NCI-H345 treated with DMSO at 0.1 percent for 48 hours (cell line): ENCODE results near the gene YTHDC2.
"Not testable (repeated sequence)": the region's sequence is repeated elsewhere in the genome, so short reads cannot be mapped to it uniquely, and the experiment has no call there.

Source experiments
- DNase-seq: peaks from one replicate; lab custom pipeline; 2025; ENCODE audit not compliant: unreplicated experiment; lab: John Stamatoyannopoulos, UW

YTHDC2 gene

DNA sequence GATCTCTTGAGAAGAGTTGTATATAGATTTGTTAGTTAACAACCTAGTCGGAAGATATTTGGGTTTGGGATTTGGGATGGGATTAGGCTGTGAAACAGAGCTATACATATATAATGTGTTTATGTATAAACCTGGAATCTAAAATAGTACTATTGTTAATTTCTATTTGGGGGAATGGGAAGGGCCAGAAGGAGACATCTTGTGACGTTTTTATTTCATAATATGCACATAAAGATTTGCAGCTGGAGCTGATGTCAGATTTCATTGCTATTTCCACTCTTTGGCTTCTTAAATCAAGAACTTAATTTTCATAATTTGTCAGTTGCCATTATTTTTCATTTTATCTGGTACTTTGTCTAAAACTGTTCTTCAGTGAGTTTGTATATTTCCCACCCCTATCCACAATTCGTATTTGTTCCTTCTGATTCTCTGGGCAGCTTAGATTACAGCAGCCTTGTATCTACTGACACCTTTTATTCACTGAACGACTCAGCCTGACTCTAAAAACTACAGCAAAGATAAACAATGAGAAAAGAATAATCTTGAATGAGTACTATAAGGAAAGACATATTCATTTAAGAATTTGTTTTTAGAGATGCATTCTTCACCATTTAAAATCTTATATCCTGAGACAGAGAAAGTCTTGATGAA lies 86.9 kb downstream of the YTHDC2 start:
- DNase-seq, result no peak

DNA sequence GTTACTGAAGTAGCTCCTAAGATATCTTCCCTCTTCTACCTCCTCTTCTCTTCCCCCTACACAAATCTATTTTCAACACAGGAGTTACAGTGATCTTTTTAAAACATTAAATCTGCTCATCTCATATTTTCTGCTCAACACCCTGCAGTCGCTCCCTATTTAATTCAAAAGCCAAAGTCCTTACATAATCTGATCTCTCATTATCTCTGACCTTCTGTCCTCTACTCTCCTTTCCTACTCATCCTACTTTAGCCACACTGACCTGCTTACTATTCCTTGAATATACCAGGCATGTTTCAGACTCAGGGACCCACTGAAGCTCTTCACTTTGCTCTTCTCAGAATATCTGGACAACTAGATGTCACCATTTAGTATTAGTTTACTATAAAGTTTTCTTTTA lies 87.9 kb downstream of the YTHDC2 start:
- DNase-seq, result no peak

DNA sequence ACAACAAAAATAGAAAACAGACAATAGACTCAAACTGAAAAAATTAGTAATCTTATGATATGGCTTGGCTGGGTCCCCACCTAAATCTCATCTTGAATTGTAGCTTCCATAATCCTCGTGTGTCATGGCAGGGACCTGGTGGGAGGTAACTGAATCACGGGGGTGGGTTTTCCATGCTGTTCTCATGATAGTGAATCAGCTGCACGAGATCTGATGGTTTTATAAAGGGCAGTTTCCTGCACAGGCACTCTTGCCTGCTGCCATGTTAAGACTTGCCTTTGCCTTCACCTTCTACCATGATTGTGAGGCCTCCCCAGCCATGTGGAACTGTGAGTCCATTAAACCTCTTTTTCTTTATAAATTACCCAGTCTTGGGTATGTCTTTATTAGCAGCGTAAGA lies 89.8 kb downstream of the YTHDC2 start:
- not testable (repeated sequence) for DNase-seq

DNA sequence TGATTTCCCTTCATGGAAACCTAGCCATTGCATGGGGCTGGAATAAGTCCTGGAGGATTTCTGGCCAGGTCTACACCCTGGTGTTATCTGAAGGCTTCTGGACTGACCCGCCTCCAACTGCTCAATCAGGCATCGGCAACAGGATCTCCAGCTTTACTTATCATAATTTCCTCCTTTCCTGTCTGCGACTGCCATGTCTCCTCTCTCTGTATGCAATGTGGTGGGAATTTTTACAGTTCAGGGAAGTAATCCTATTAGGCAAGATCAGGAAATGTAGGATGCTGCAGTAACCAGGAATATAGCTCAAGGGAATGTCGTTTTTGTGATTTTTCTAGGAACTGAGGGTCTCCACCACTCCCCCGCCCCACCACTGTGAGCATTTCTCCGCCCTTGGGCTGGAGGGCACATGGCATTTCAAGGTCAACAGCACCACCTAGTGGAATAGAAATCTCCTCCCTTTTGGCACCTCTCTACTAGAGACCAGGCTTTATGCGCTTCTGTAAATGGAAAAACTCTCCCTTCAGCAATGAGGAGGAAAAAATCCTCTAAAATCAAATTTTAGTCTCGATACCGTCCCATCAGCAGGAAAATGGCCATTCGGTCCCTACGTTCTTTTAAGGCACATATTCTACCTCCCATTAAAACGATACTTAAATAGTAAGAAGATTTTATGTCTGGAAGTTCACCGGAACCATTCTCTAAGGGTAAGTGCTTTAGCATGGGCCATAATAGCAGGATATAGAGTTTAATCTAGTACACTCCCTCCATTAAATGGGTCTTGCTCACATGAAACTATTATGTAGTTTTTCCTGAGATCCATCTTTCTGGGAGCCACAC lies 93.0 kb downstream of the YTHDC2 start:
- peak; percentile 10 for DNase-seq

- DNase-seq, result no peak
Measured at GRCh38 chr5:113607361-113607760, 93.9 kb downstream of the YTHDC2 start.

DNA sequence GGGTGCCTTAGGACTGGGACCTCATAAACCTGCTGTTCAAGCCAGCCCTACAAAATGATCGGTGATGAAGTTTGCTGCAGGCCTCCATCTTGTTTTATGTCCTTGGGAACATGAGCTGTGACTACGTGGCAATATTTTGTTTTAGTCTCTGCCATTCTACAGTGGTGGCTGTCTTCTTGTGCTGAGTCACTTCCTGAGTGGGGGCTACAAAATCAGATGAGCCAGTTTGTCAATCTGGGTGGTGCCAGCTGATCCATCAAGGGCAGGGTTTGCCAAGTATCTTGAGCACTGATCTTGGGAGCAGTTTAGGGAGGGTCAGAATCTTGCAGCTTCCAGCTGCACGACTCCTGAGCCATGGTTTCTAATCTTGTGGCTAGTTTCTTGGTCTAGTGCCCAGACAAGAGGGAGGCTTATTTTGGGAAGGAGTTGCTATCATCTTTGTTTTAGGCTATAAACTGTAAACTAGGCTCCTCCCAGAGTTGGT lies 94.7 kb downstream of the YTHDC2 start:
- no peak for DNase-seq

GRCh38 chr5:113612060-113612496 lies 98.6 kb downstream of the YTHDC2 start:
- DNase-seq, result no peak

GRCh38 chr5:113614191-113614590 lies 100.7 kb downstream of the YTHDC2 start:
- DNase-seq, result no peak

GRCh38 chr5:113615708-113616107 lies 102.2 kb downstream of the YTHDC2 start:
- no peak for DNase-seq

DNA sequence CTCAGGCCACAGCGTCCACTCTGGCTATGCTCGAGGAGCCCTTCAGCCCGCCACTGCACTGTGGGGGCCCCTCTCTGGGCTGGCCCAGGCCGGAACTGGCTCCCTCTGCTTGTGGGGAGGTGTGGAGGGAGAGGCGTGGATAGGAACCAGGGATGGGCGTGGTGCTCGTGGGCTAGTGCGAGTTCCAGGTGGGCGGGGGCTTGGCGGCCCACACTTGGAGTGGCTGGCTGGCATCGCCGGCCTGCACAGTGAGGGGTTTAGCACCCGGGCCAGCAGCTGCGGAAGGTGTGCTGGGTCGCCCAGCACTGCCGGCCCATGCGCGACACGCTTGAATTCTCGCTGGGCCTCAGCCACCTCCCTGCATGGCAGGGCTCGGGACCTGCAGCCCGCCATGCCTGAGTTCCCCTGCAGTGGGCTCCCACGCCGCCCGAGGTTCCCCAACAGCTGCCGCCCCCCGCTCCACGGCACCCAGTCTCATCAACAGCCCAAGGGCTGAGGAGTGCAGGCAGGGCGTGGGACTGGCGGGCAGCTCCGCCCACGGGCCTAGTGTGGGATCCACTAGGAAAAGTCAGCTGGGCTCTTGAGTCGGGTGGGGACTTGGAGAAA lies 103.8 kb downstream of the YTHDC2 start:
- no peak for DNase-seq

DNA sequence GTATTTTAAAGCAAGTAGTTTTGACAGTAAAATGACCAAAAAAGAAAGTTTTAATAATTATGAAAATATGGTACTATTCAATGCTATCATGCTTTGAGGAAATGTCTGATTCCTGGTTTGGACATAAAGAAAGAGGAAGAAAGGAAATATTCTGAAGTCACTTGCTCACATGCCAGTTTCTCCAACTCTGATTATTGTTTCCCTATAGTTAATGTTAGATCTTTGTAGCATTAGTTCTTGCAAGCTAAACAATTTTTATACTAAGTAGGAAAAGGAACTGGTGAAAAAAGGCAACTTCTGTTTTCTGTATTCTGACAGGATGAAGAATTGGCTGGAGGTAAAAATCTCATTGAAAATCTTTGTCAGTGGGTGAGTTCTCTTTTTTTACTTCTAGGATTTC lies 119.5 kb downstream of the YTHDC2 start:
- no peak for DNase-seq

GRCh38 chr5:113634957-113635356 lies 121.5 kb downstream of the YTHDC2 start:
- DNase-seq, result no peak

DNA sequence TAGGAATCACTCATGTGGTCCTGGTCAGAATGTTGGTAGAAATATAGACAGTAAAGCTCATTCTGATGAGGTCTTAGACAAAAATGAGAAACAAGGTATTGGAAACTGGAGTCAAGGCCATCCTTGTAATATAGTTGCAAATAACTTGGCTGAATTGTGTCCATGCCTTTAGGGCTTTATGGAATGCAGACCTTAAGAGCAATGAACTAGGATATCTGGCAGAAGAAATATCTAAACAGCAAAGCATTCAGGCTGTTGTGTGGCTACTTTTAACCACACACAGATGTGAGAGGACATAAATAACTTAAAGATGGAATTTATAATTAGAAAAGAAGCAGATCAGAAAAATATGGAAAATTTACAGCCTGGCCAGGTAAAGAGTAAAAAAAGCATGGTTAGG lies 128.2 kb downstream of the YTHDC2 start:
- DNase-seq, result no peak
